Ramos (cell line): ENCODE measurements around the gene DPF3.

ENCODE experiments used
- in situ Hi-C: fragments of 300-500 bp; cut with MboI; formaldehyde crosslinking; loops from one replicate; pipeline ENCODE4 v1.14.3; 2022; ENCODE audit warnings: low sequenced_read_pairs; ENCODE audit not compliant: unreplicated experiment

The DPF3 gene

DNA sequence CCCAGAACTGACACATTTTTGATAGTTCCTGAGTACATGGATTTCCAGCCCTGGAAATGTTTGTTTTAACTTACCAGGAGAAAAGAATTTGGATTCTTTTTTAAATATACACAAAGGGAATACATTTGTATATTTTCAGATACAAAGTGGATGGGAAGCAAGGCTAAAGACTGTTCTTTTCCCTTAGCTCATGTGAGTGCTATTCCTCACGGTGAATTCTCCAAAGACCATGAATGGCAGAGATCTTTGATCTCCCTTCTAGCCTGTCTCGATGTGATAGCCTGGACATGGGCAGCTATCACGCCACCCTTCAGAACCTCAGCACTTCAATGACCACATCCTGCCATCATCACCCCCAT, 91.3 kb downstream of the DPF3 start:
- in situ Hi-C loops, result no loop called here

DNA sequence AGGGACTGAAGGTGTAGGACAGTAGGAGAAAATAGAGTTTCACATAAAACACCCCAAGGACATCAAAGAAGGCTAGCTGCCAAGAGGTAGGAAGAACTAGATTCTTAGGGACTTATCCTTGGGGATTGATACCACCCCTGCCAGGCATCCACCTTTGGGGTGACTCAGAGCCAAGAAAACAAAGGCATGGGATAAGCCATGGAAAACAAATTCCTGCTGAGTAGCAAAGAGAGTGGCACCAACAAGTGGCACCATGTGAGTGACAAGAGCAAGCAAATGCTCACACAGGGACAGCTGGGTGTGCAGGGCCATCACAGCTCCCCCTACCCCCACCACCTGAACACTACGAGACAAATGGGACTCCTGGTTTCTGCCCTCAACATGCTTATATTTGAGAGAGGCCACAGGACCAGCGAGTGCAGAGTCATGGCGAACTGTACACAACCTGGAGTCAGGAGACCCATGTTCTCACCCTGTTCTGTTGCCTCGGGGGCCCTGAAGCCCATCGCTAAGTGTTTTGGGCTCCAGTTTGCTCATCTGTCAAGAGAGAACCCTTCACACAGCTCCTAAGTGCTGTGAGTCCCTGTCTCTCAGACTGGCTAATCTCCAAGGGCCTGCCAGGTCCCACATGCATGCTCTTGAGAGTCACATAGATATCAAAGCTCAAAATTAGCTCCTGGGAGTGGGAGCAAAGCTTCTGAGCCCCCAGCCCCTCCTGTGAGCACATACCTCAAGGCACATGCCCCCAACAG, 91.9 kb downstream of the DPF3 start:
- in situ Hi-C loops, result no loop called here

DNA sequence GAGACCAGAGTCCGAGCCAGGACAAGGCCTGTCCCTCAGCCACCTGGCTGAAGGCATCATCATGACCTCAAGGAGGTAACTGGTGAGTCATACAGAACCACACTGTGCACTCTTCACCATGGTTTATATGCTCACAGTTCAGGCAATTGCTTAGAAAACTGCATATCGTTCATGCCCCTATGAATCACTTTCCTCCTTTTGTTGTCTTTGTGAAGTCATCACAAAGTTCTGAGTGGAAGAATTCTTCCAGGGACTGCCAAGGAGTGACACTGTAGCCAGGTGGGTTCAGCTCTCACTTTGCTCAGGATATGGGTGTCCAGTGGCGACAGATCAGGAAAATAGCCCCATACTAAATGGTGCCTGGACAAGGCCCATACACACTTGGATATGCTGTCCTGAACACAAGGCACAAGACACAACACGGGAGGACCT, 92.5 kb downstream of the DPF3 start:
- in situ Hi-C loops, result no loop called here

- in situ Hi-C loops, result no loop called here
Observed at GRCh38 chr14:72800848-72801370, 93.0 kb downstream of the DPF3 start.

DNA sequence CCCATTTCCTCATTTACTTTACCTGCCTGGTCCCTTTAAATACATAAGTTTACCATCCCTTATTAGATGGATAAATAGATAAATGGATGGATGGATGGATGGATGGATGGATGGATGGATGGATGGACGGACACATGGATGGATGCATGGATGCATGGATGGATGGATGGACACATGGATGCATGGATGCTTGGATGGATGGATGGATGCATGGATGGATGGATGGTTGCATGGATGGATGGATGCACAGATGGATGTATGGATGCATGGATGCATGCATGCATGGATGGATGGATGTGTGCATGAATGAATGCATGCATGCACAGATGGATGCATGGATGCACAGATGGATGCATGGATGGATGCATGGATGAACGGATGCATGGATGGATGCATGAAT, 93.6 kb downstream of the DPF3 start:
- in situ Hi-C loops, result no loop called here

GRCh38 chr14:72796935-72797334, 97.0 kb downstream of the DPF3 start:
- in situ Hi-C loops, result no loop called here

- in situ Hi-C loops, result no loop called here
Observed at GRCh38 chr14:72793156-72793939, 100.6 kb downstream of the DPF3 start.

- in situ Hi-C loops, result no loop called here
Observed at GRCh38 chr14:72792051-72792788, 101.7 kb downstream of the DPF3 start.

- in situ Hi-C loops, result no loop called here
Observed at GRCh38 chr14:72790887-72791566, 102.9 kb downstream of the DPF3 start.

DNA sequence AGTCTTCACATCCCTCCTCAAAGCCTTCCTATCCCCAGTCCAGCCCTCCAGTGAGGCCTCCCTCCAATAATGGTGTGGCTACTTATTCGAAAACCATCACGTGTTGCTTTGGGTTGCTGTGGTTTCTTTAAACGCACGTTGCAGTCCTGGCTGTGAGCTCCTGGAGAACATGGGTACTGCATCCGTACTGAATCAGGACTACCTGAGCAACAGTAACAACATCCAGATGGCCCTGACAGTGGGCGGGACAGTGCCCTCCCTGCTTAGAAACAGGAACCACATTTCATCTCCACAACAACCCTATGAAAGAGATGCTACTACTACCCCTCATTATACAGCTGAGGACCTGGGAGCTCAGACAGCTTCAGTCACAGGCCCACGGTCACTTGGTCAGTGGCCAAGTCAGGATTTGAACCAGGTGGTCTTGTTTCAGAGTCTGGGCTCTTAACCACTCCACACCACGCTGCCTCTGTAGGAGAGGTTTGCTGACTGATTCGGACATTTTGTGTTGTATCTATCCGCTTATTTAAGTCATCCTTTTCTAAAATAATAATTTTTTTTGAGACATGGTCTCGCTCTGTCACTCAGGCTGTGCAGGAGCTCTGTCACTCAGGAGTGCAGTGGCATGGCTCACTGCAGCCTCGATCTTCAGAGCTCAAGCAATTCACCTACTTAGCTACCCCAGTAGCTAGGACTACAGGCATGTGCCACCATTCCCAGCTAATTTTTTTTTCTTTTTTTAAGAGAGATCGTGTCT, 104.8 kb downstream of the DPF3 start:
- in situ Hi-C loops, result no loop called here

GRCh38 chr14:72788255-72788654, 105.6 kb downstream of the DPF3 start:
- in situ Hi-C loops, result no loop called here

DNA sequence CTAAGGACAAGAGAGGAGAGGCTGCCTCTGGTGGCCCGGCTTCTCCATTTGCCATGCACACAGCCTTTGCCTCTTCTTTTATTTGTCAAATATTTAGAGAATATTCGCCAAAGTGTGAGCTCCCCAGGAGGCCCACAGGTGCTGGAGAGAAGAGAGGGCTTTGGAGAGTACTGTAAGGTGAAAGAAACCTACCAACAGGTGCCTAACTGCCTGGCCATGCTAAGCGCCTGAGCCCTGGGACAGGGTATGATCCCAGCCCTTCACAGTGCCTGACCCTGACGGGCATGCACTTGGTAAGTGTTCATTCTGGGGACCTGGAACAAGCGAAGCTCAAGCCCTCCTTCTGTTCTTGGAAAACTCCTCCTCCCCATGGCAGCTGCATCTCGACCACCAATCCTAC, 106.1 kb downstream of the DPF3 start:
- in situ Hi-C loops, result no loop called here

DNA sequence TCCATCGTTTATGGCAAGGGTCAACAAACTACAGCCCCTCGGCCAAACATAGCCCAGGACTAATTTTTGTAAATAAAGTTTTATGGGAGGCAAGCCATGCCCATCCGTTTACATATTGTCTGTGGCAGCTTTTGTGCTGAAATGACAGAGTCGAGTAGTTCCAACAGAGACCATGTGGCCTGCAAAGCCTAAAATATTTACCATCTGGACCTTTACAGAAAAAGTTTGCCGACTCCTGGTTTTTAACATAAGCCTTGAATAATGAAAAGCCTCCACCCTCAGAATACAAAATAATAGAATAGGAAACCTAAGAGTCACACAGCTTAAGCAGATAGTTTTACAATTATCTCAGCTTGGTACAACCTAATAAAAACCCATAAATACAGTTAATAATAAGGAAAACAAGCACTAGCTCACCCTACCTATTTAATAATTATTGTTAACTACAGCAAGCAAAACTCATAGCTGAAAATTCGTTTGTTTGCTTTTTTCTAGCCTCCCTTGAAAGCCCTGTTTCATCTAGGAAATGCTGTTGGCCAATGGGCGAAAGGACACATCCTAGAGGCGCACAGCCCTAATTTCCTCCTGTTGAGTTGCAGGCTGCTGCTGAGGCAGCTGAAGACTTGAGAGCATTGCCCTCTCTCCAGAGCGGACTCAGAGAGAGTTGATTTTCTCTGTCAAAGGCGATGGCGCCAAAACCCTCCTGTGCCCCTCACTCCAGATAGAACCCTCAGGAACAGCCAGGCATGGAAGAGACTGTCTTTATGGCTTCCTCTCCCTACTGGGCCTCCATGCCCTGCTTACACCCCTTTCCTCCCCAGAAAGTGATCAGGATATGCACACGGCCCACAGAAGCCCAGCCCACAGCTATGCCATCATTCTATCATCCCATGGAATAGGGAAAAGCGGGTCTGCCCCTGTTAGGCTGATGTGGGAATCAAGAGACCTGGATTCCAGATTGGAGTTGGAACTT, 107.2 kb downstream of the DPF3 start:
- in situ Hi-C loops, result no loop called here

DNA sequence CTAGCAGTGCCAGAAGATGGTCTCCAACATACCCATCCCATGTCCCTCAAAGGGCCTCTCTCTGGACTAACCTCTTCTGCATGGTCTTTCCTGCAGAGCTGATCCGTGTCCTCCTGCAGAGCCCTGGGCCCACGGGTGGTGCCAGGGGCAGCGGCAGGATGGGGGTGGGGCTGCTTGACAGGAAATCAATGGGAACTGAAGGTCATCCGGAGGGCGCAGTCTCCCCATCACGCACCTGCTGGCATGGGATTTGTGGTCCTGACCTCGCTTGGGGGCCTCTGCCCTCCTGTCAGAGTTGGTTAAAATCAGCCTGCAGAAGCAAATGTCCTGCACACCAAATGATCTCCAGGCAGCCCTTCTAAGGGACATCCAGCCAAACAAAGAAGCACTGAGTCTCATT, 110.2 kb downstream of the DPF3 start:
- in situ Hi-C loops, result no loop called here

GRCh38 chr14:72782817-72783216, 111.1 kb downstream of the DPF3 start:
- in situ Hi-C loops, result no loop called here

DNA sequence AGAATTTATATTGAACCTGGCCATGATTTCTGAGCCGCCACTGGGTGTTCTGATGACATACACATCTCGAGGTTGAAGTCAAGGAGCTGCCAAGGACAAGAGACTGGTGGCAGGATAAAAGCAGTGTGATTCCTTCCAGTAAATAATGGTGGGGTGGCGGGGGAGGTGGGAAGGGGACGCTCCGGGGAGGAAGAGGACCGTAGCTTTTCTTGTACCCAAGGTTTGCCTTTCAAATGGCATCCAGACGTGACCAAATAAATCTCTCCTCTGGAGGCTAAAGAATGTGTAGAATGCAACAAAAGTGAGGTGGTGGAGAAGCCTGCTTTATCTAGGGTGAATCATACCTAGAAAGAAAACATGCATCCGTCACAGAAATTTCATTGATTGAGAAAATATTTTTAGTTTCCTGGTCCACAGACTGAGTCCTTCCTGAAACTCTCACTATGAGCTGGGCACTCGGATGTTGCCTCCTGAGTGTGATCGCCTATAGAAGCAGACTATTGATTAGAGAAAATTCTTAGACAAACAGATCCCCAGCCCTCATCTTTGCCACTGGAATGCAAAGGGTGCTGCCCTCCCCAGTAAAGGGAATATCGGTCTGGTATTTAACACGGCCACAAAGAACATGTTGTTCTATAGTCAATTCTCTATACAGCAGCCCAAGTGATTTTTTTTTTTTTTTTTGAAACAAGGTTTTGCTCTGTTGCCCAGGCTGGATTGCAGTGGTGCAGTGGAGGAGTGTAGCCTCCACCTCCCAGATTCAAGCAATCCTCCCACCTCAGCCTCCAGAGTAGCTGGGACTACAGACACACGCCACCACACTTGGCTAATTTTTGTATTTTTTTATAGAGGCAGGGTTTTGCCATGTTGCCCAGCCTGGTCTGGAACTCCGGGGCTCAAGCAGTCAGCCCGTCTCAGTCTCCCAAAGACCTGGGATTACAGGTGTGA, 112.1 kb downstream of the DPF3 start:
- in situ Hi-C loops, result no loop called here

- in situ Hi-C loops, result no loop called here
Observed at GRCh38 chr14:72780751-72781150, 113.2 kb downstream of the DPF3 start.
